Neural progenitor cell (in vitro differentiated cells): ENCODE measurements around the gene E2F3.

Source experiments
- CTCF ChIP-seq: fragments of 200-600 bp; sonication (generic); IDR thresholded peaks from 2 replicates; pipeline ENCODE4 v1.5.1; 2017; ENCODE audit warnings: antibody characterized with exemption, mild to moderate bottlenecking
- EZH2phosphoT487 ChIP-seq: fragments of 200-600 bp; sonication (generic); IDR thresholded peaks from 2 replicates; pipeline ENCODE4 v1.6.1; 2017; ENCODE audit warnings: antibody characterized with exemption

- TF ChIP-seq CTCF (no peak), EZH2phosphoT487 (no peak)
These were observed 14.2 kb downstream of the E2F3 start for GRCh38 chr6:20415712-20416454.
